Body of pancreas (tissue), 4 donors: ENCODE data around the gene SLC1A4. TPM values are rescaled to one million over a fixed set of nuclear protein-coding genes. Genes with fewer than 3 reads are reported as not detected.

Experiments
- ATAC-seq: fragments of 150-250 bp; one replicate; pipeline ENCODE4 v1.9.1; 2016
- DNase-seq, 4 donors: peaks; one replicate each; pipeline ENCODE4 v3.0.0-alpha.2; 2019
- H3K27ac ChIP-seq, 4 donors: fragments of 200-600 bp; sonication (generic); 1 replicate in 3 of 4; 2 replicates in 1 of 4; pipeline versions ENCODE4 v1.5.1 to v1.6.1; 2016 to 2019; ENCODE audit warnings: mild to moderate bottlenecking in 1 of 4, mixed read lengths in 1 of 4, moderate library complexity in 1 of 4
- H3K27me3 ChIP-seq, 2 donors: fragments of 200-600 bp; sonication (generic); one replicate each; pipeline ENCODE4 v1.6.0; 2016; ENCODE audit warnings: mild to moderate bottlenecking in 1 of 2
- H3K36me3 ChIP-seq, 2 donors: fragments of 200-600 bp; sonication (generic); replicated peaks in 1 of 2; 2 replicates each; pipeline ENCODE4 v1.5.1; 2016; ENCODE audit warnings: low read depth in 2 of 2; ENCODE audit not compliant: insufficient read depth in 1 of 2
- H3K4me1 ChIP-seq: fragments of 200-600 bp; sonication (generic); one replicate; pipeline ENCODE4 v1.6.0; 2016
- H3K4me3 ChIP-seq, 2 donors: fragments of 200-600 bp; sonication (generic); 1 replicate in 1 of 2; 2 replicates in 1 of 2; pipeline ENCODE4 v1.5.1; 2016 to 2019
- H3K9me3 ChIP-seq, 3 donors: fragments of 200-600 bp; sonication (generic); 1 replicate in 2 of 3; 2 replicates in 1 of 3; pipeline ENCODE4 v1.5.1; 2016
- CTCF ChIP-seq, 7 experiments: fragments of 450-650 bp in 4 of 7; fragments of 200-600 bp in 3 of 7; sonication (generic) in 3 of 7; IDR thresholded peaks; one replicate each; pipeline ENCODE4 v1.5.1; 2016 to 2019; ENCODE audit warnings: antibody characterized with exemption in 7 of 7
- POLR2A ChIP-seq, 3 donors: fragments of 450-650 bp; IDR thresholded peaks; one replicate each; pipeline ENCODE4 v1.6.1; 2016; ENCODE audit warnings: antibody characterized with exemption in 3 of 3, mild to moderate bottlenecking in 2 of 3
- WGBS, 2 donors: methylation state at CpG; one replicate each; pipeline ENCODE4 v1.1.5; 2017; 5-methylcytosine and 5-hydroxymethylcytosine counted together
- intact Hi-C: fragments of 100-400 bp; cut with DNase I; formaldehyde crosslinking; loops from one replicate; pipeline ENCODE4 v1.15.1; 2023
- total RNA-seq, 2 donors: library from RNA; depleted of rRNA; stranded (reverse); fragments of >200 nt; gene quantifications; one replicate each; pipeline ENCODE4 v1.1.0, GENCODE V29; 2016

Gene SLC1A4
- total RNA-seq, 2 donors from 2014 or later: 14.5 to 25.4 TPM

- WGBS, 2 donors: 57 to 73% methylated on average over 6 to 11 of the region's 11 CpGs
- Histone ChIP-seq H3K4me1 (no peaks in the 10 kb centered on the region), H3K36me3 (peaks cover 0 to 14% of the 10 kb centered on the region in 2 donors), H3K27me3 (no peaks in the 10 kb centered on the region), H3K9me3 (no peaks in the 10 kb centered on the region), H3K27ac (no peak overlapping the region), H3K4me3 (no peak overlapping the region)
- intact Hi-C loops: loop anchor here (5.0 kb wide), 1 partner anchor 94 kb away; no protein-coding TSS in a partner anchor
- DNase-seq: no peak
- no peak for ATAC-seq
- no peak for TF ChIP-seq POLR2A (IDR thresholded peaks at IDR 0.05)
These were observed 31.8 kb downstream of the SLC1A4 start for GRCh38 chr2:65020943-65021528.

- no peak for ATAC-seq
These were observed 32.5 kb downstream of the SLC1A4 start for GRCh38 chr2:65021709-65022108.

GRCh38 chr2:65022189-65022588, 33.0 kb downstream of the SLC1A4 start:
- TF ChIP-seq POLR2A (IDR thresholded peaks at IDR 0.05) (no peak), CTCF (IDR thresholded peaks at IDR 0.05) (no peak)
- Histone ChIP-seq H3K4me3 (no peak overlapping the region), H3K9me3 (no peaks in the 10 kb centered on the region), H3K27ac (no peak overlapping the region), H3K4me1 (no peaks in the 10 kb centered on the region), H3K36me3 (peaks cover 0 to 11% of the 10 kb centered on the region in 2 donors), H3K27me3 (no peaks in the 10 kb centered on the region)
- 86 to 90% methylated on average over 6 of the region's 6 CpGs for WGBS, 2 donors
- DNase-seq (no peak), ATAC-seq (no peak)
- intact Hi-C loops: loop anchor here (5.0 kb wide), 1 partner anchor 95 kb away; no protein-coding TSS in a partner anchor

More at GRCh38 chr2:65021709-65022108, 32.5 kb downstream of the SLC1A4 start:
- H3K4me3 ChIP-seq: no peak overlapping the region
- no peaks in the 10 kb centered on the region for H3K27me3 ChIP-seq
- H3K4me1 ChIP-seq: no peaks in the 10 kb centered on the region
- H3K27ac ChIP-seq: no peak overlapping the region
- no peak for DNase-seq
- 70 to 78% methylated on average over 4 of the region's 4 CpGs for WGBS, 2 donors
- peaks cover 0 to 11% of the 10 kb centered on the region in 2 donors for H3K36me3 ChIP-seq
- TF ChIP-seq POLR2A (IDR thresholded peaks at IDR 0.05) (no peak), CTCF (IDR thresholded peaks at IDR 0.05) (no peak)
- intact Hi-C loops: loop anchor here (5.0 kb wide), 1 partner anchor 94 kb away; no protein-coding TSS in a partner anchor
- H3K9me3 ChIP-seq: no peaks in the 10 kb centered on the region

- DNase-seq (no peak), ATAC-seq (no peak)
- TF ChIP-seq POLR2A (IDR thresholded peaks at IDR 0.05) (no peak), CTCF (IDR thresholded peaks at IDR 0.05) (no peak)
- intact Hi-C loops: loop anchor here (5.0 kb wide), 1 partner anchor 96 kb away; no protein-coding TSS in a partner anchor
- WGBS, 2 donors: 91 to 95% methylated on average over 7 to 8 of the region's 8 CpGs
- Histone ChIP-seq H3K27me3 (no peaks in the 10 kb centered on the region), H3K4me1 (peaks cover 11% of the 10 kb centered on the region), H3K27ac (no peak overlapping the region), H3K4me3 (no peak overlapping the region), H3K9me3 (no peaks in the 10 kb centered on the region), H3K36me3 (peaks cover 0 to 5% of the 10 kb centered on the region in 2 donors)
These were observed 34.5 kb downstream of the SLC1A4 start for GRCh38 chr2:65023742-65024141.

GRCh38 chr2:65024149-65024829, 35.1 kb downstream of the SLC1A4 start:
- no peak overlapping the region for H3K27ac ChIP-seq
- peaks cover 0 to 5% of the 10 kb centered on the region in 2 donors for H3K36me3 ChIP-seq
- no peaks in the 10 kb centered on the region for H3K27me3 ChIP-seq
- TF ChIP-seq CTCF (IDR thresholded peaks at IDR 0.05): no peak
- no peak overlapping the region for H3K4me3 ChIP-seq
- DNase-seq: no peak
- intact Hi-C loops: loop anchor here (5.0 kb wide), 1 partner anchor 97 kb away; no protein-coding TSS in a partner anchor
- no peaks in the 10 kb centered on the region for H3K9me3 ChIP-seq
- 83 to 96% methylated on average over 7 of the region's 7 CpGs for WGBS, 2 donors
- no peak for ATAC-seq
- peaks cover 11% of the 10 kb centered on the region for H3K4me1 ChIP-seq
